Panc1 (cell line): ENCODE measurements around the gene SLC22A3. TPM values are rescaled to one million over a fixed set of nuclear protein-coding genes. Genes with fewer than 3 reads are reported as not detected.

Experiments used
- ATAC-seq: fragments of 200-7000 bp; cut with Tn5 transposase; 2 replicates; pipeline ENCODE4 v1.9.1; 2020; ENCODE audit warnings: mild to moderate bottlenecking, moderate library complexity
- BruUV-seq: library from RNA; stranded (reverse); fragments of 400-500 nt; replicated peaks from 2 replicates; lab custom pipeline; 2021; lab: Mats Ljungman, UMichigan
- CTCF ChIA-PET: fragments of 300-600 bp; sonication (Branson Sonifier 250); formaldehyde crosslinking; loops from one replicate; lab custom pipeline; 2022; ENCODE audit warnings: antibody characterized with exemption; lab: Charles Lee
- POLR2A ChIA-PET: fragments of 300-600 bp; sonication (Branson Sonifier 250); formaldehyde crosslinking; loops from one replicate; lab custom pipeline; 2022; ENCODE audit warnings: antibody characterized with exemption; lab: Charles Lee
- DNase-seq: peaks from one replicate; pipeline ENCODE4 v3.0.0-alpha.2; 2010; ENCODE audit warnings: low read depth, low spot score
- H3K27ac ChIP-seq: 2 replicates; pipeline ENCODE4 v1.5.1; 2011; ENCODE audit warnings: mild to moderate bottlenecking, low read length, inconsistent platforms
- H3K27me3 ChIP-seq: fragments of 200-500 bp; sonication (Bioruptor generic); 2 replicates; pipeline ENCODE4 v1.6.0; 2014; ENCODE audit warnings: low read length, inconsistent platforms; ENCODE audit not compliant: control insufficient read depth, insufficient read depth
- H3K36me3 ChIP-seq: fragments of 200-500 bp; sonication (Bioruptor generic); 2 replicates; pipeline ENCODE4 v1.5.1; 2014; ENCODE audit warnings: inconsistent platforms, mild to moderate bottlenecking, low read length, moderate library complexity; ENCODE audit not compliant: control insufficient read depth, insufficient read depth
- H3K4me1 ChIP-seq: 2 replicates; pipeline ENCODE4 v1.5.1; 2011; ENCODE audit warnings: inconsistent platforms, mild to moderate bottlenecking, low read length, moderate library complexity; ENCODE audit not compliant: control insufficient read depth, insufficient read depth
- H3K4me3 ChIP-seq, 2 experiments: 2 replicates each; pipeline ENCODE4 v1.5.1; 2011 to 2012; ENCODE audit warnings: low read depth in 2 of 2, low read length in 2 of 2, mild to moderate bottlenecking in 2 of 2, inconsistent platforms in 1 of 2, moderate library complexity in 1 of 2
- H3K9me3 ChIP-seq: fragments of 200-500 bp; sonication (Bioruptor generic); 2 replicates; pipeline ENCODE4 v1.5.1; 2014; ENCODE audit warnings: low read depth, mild to moderate bottlenecking, inconsistent platforms, low read length, moderate library complexity; ENCODE audit not compliant: control insufficient read depth, insufficient read depth
- CTCF ChIP-seq: fragments of 450-650 bp; IDR thresholded peaks from 2 replicates; pipeline ENCODE4 v1.5.1; 2017; ENCODE audit warnings: mild to moderate bottlenecking
- POLR2AphosphoS5 ChIP-seq: IDR thresholded peaks from 2 replicates; pipeline ENCODE4 v1.6.1; 2012; ENCODE audit warnings: mild to moderate bottlenecking, low read depth, low read length, moderate library complexity
- REST ChIP-seq, 2 experiments: IDR thresholded peaks; 2 replicates each; pipeline ENCODE4 v1.6.1; 2011 to 2012; ENCODE audit warnings: low read depth in 2 of 2, control low read depth in 1 of 2, low read length in 1 of 2, mild to moderate bottlenecking in 1 of 2, moderate library complexity in 1 of 2; ENCODE audit not compliant: insufficient read depth in 1 of 2
- SIN3A ChIP-seq: IDR thresholded peaks from 2 replicates; pipeline ENCODE4 v1.6.1; 2012; ENCODE audit warnings: low read depth, mild to moderate bottlenecking, low read length, moderate library complexity, borderline replicate concordance; ENCODE audit not compliant: insufficient read depth
- TCF7L2 ChIP-seq: IDR thresholded peaks from 2 replicates; pipeline ENCODE4 v1.6.1; 2011; ENCODE audit warnings: mild to moderate bottlenecking, low read depth, low read length, inconsistent platforms
- in situ Hi-C: cut with HindIII; loops from 2 replicates; pipeline ENCODE4 v1.10.0; 2016; ENCODE audit warnings: low sequenced_read_pairs, low pct_unique_long_range_greater_than_20kb
- intact Hi-C: fragments of 100-400 bp; cut with micrococcal nuclease; formaldehyde crosslinking; loops from one replicate; pipeline ENCODE4 v1.10.0; 2022; ENCODE audit not compliant: unreplicated experiment
- total RNA-seq: library from RNA; stranded (reverse); gene quantifications from one replicate; pipeline ENCODE4 v1.2.1, GENCODE V29; 2021; ENCODE audit not compliant: unreplicated experiment

SLC22A3 gene
- total RNA-seq, 1 experiment from 2014 or later: not detected

- Histone ChIP-seq H3K4me1 (no peaks in the 10 kb centered on the region), H3K27me3 (peaks cover 16% of the 10 kb centered on the region), H3K27ac (no peak overlapping the region), H3K4me3 (no peak overlapping the region), H3K9me3 (no peaks in the 10 kb centered on the region), H3K36me3 (no peaks in the 10 kb centered on the region)
- ATAC-seq: no peak
- in situ Hi-C loops (no loop called here), intact Hi-C loops (no loop called here)
- DNase-seq: no peak
- TF ChIP-seq REST (IDR thresholded peaks at IDR 0.05; ENCODE audit: insufficient read depth in 1 of 2, low read depth in 2 of 2, low read length in 1 of 2): no peak
- no peak for TF ChIP-seq TCF7L2
- no peak for TF ChIP-seq POLR2AphosphoS5
- no peak for TF ChIP-seq CTCF
- TF ChIP-seq SIN3A: no peak
- ChIA-PET CTCF (no interaction called here), POLR2A (no interaction called here)
- BruUV-seq: no TSS peak
Measured at GRCh38 chr6:160328447-160328846, 19.7 kb upstream of the SLC22A3 start.

GRCh38 chr6:160329188-160329587, 19.0 kb upstream of the SLC22A3 start:
- no TSS peak for BruUV-seq
- Histone ChIP-seq H3K27me3 (peaks cover 16% of the 10 kb centered on the region), H3K4me3 (no peak overlapping the region), H3K9me3 (no peaks in the 10 kb centered on the region), H3K4me1 (no peaks in the 10 kb centered on the region), H3K36me3 (no peaks in the 10 kb centered on the region), H3K27ac (no peak overlapping the region)
- in situ Hi-C loops: no loop called here
- no peak for ATAC-seq
- ChIA-PET POLR2A (no interaction called here), CTCF (no interaction called here)
- intact Hi-C loops: no loop called here
- no peak for DNase-seq
- TF ChIP-seq POLR2AphosphoS5 (no peak), CTCF (no peak), TCF7L2 (no peak), REST (IDR thresholded peaks at IDR 0.05; ENCODE audit: insufficient read depth in 1 of 2, low read depth in 2 of 2, low read length in 1 of 2) (no peak), SIN3A (no peak)
